IMR-90 (cell line): ENCODE data around the gene ADGRG6. TPM values are rescaled to one million over a fixed set of nuclear protein-coding genes. Genes with fewer than 3 reads are reported as not detected.

Source experiments
- ATAC-seq: fragments of 200-7000 bp; cut with Tn5 transposase; 2 replicates; pipeline ENCODE4 v1.9.1; 2020; ENCODE audit warnings: low read depth, mild to moderate bottlenecking, moderate library complexity
- BruUV-seq: library from RNA; stranded (reverse); fragments of 400-500 nt; replicated peaks from 2 replicates; lab custom pipeline; 2021; lab: Mats Ljungman, UMichigan
- CTCF ChIA-PET: fragments of 300-600 bp; formaldehyde crosslinking; extraction: SDS; loops from one replicate; lab custom pipeline; 2021; ENCODE audit warnings: antibody characterized with exemption; lab: Yijun Ruan, JAX
- POLR2A ChIA-PET: fragments of 300-600 bp; sonication (Branson Sonifier 250); formaldehyde crosslinking; loops from one replicate; lab custom pipeline; 2022; ENCODE audit warnings: antibody characterized with exemption; ENCODE audit not compliant: unreplicated experiment; lab: Charles Lee
- DNase-seq: peaks from one replicate; pipeline ENCODE4 v3.0.0; 2013
- H2AFZ ChIP-seq: replicated peaks from 2 replicates; pipeline ENCODE3; 2013; ENCODE audit warnings: low read length, mild to moderate bottlenecking; ENCODE audit not compliant: poor library complexity
- H2AK5ac ChIP-seq: 2 replicates; pipeline ENCODE4 v1.6.1; 2013; ENCODE audit warnings: low read depth, low read length, inconsistent platforms
- H2AK9ac ChIP-seq: replicated peaks from 2 replicates; pipeline ENCODE3; 2013; ENCODE audit warnings: mild to moderate bottlenecking, low read depth, low read length, moderate library complexity; ENCODE audit not compliant: poor library complexity
- H2BK120ac ChIP-seq: 2 replicates; pipeline ENCODE4 v1.6.1; 2013; ENCODE audit warnings: low read depth, low read length, inconsistent platforms
- H2BK15ac ChIP-seq: 3 replicates; pipeline ENCODE4 v1.6.1; 2013; ENCODE audit warnings: low read depth, low read length, inconsistent platforms
- H2BK20ac ChIP-seq: 2 replicates; pipeline ENCODE4 v1.6.1; 2013; ENCODE audit warnings: low read depth, mild to moderate bottlenecking, inconsistent platforms, low read length, moderate library complexity
- H2BK5ac ChIP-seq: 2 replicates; pipeline ENCODE4 v1.6.1; 2013; ENCODE audit warnings: mild to moderate bottlenecking, low read depth, low read length, inconsistent platforms; ENCODE audit not compliant: poor library complexity, severe bottlenecking
- H3K14ac ChIP-seq: replicated peaks from 2 replicates; pipeline ENCODE4 v1.6.1; 2013; ENCODE audit warnings: low read depth, low read length, inconsistent platforms
- H3K18ac ChIP-seq: 2 replicates; pipeline ENCODE4 v1.6.1; 2013; ENCODE audit warnings: low read depth, low read length, control low read depth
- H3K23ac ChIP-seq: 2 replicates; pipeline ENCODE4 v1.6.1; 2013; ENCODE audit warnings: low read depth, low read length, inconsistent platforms
- H3K27ac ChIP-seq: 2 replicates; pipeline ENCODE4 v1.5.1; 2013; ENCODE audit warnings: mild to moderate bottlenecking, control low read depth, low read length; ENCODE audit not compliant: insufficient read depth
- H3K27me3 ChIP-seq: 2 replicates; pipeline ENCODE4 v1.6.1; 2013; ENCODE audit warnings: low read length; ENCODE audit not compliant: control insufficient read depth, insufficient read depth
- H3K36me3 ChIP-seq: 2 replicates; pipeline ENCODE4 v1.6.1; 2013; ENCODE audit warnings: low read length, mixed read lengths; ENCODE audit not compliant: control insufficient read depth, insufficient read depth
- H3K4ac ChIP-seq: 2 replicates; pipeline ENCODE4 v1.6.1; 2013; ENCODE audit warnings: low read depth, low read length, inconsistent platforms
- H3K4me1 ChIP-seq: 2 replicates; pipeline ENCODE4 v1.6.1; 2013; ENCODE audit warnings: low read length, mixed read lengths; ENCODE audit not compliant: control insufficient read depth, insufficient read depth
- H3K4me2 ChIP-seq: 2 replicates; pipeline ENCODE4 v1.6.1; 2013; ENCODE audit warnings: low read depth, mild to moderate bottlenecking, control low read depth, low read length, moderate library complexity
- H3K4me3 ChIP-seq: 2 replicates; pipeline ENCODE4 v1.5.1; 2013; ENCODE audit warnings: low read depth, mild to moderate bottlenecking, control low read depth, low read length, moderate library complexity; ENCODE audit not compliant: insufficient read depth
- H3K56ac ChIP-seq: 2 replicates; pipeline ENCODE4 v1.6.1; 2013; ENCODE audit warnings: low read length, inconsistent platforms; ENCODE audit not compliant: insufficient read depth; ENCODE audit errors: extremely low read depth
- H3K79me1 ChIP-seq, 2 experiments: 2 replicates each; pipeline ENCODE4 v1.6.1; 2013; ENCODE audit warnings: low read length in 2 of 2, inconsistent platforms in 1 of 2, low read depth in 1 of 2
- H3K9ac ChIP-seq: 2 replicates; pipeline ENCODE4 v1.6.1; 2013; ENCODE audit warnings: low read depth, low read length, control low read depth
- H3K9me1 ChIP-seq: 2 replicates; pipeline ENCODE4 v1.6.1; 2013; ENCODE audit warnings: low read length, inconsistent platforms; ENCODE audit not compliant: insufficient read depth
- H3K9me3 ChIP-seq: 2 replicates; pipeline ENCODE4 v1.6.1; 2013; ENCODE audit warnings: low read length; ENCODE audit not compliant: control insufficient read depth, insufficient read depth
- H4K20me1 ChIP-seq: 2 replicates; pipeline ENCODE4 v1.6.1; 2013; ENCODE audit warnings: low read length, inconsistent platforms; ENCODE audit not compliant: insufficient read depth
- H4K5ac ChIP-seq: 2 replicates; pipeline ENCODE4 v1.6.1; 2013; ENCODE audit warnings: mild to moderate bottlenecking, low read depth, low read length, control low read depth
- H4K8ac ChIP-seq, 2 experiments: 2 replicates each; pipeline ENCODE4 v1.6.1; 2013; ENCODE audit warnings: low read depth in 2 of 2, low read length in 2 of 2, control low read depth in 1 of 2, inconsistent platforms in 1 of 2
- H4K91ac ChIP-seq: 2 replicates; pipeline ENCODE4 v1.6.1; 2013; ENCODE audit warnings: low read depth, low read length, inconsistent platforms; ENCODE audit not compliant: insufficient read depth
- BHLHE40 ChIP-seq: fragments of 150-350 bp; IDR thresholded peaks from 2 replicates; pipeline ENCODE4 v1.6.1; 2016; ENCODE audit warnings: mild to moderate bottlenecking, low read depth, low read length
- CEBPB ChIP-seq: IDR thresholded peaks from 2 replicates; pipeline ENCODE4 v1.6.1; 2012; ENCODE audit warnings: low read depth, low read length, improper control_type of control experiment
- MAFK ChIP-seq: IDR thresholded peaks from 2 replicates; pipeline ENCODE4 v1.6.1; 2012; ENCODE audit warnings: low read depth, low read length, improper control_type of control experiment
- MAZ ChIP-seq: IDR thresholded peaks from 2 replicates; pipeline ENCODE4 v1.6.1; 2012; ENCODE audit warnings: low read depth, mild to moderate bottlenecking, low read length, improper control_type of control experiment, moderate library complexity, borderline replicate concordance
- MXI1 ChIP-seq: IDR thresholded peaks from 2 replicates; pipeline ENCODE4 v1.6.1; 2012; ENCODE audit warnings: low read depth, mild to moderate bottlenecking, low read length, moderate library complexity, borderline replicate concordance
- POLR2A ChIP-seq: IDR thresholded peaks from 2 replicates; pipeline ENCODE4 v1.6.1; 2012; ENCODE audit warnings: mild to moderate bottlenecking, low read depth, low read length
- RCOR1 ChIP-seq: IDR thresholded peaks from 2 replicates; pipeline ENCODE4 v1.6.1; 2012; ENCODE audit warnings: mild to moderate bottlenecking, low read length, improper control_type of control experiment; ENCODE audit not compliant: insufficient replicate concordance
- SMC3 ChIP-seq: fragments of 150-350 bp; IDR thresholded peaks from 2 replicates; pipeline ENCODE4 v1.6.1; 2016; ENCODE audit warnings: low read depth, mild to moderate bottlenecking, antibody characterized with exemption, low read length, moderate library complexity
- WGBS, 2 experiments: methylation state at CpG; one replicate each; pipeline versions ENCODE4 v1.1.5 to v1.1.7; 2013; ENCODE audit warnings: missing lambda C conversion rate in 2 of 2; ENCODE audit not compliant: insufficient read length in 1 of 2; ENCODE audit errors: extremely low coverage in 2 of 2; 5-methylcytosine and 5-hydroxymethylcytosine counted together
- dilution Hi-C: fragments of 300-500 bp; cut with HindIII; formaldehyde crosslinking; loops from one replicate; pipeline ENCODE4 v1.14.3; 2018; ENCODE audit warnings: low sequenced_read_pairs; ENCODE audit not compliant: unreplicated experiment
- in situ Hi-C: fragments of 300-500 bp; cut with MboI; formaldehyde crosslinking; loops from 3 replicates; pipeline ENCODE4 v1.14.3; 2019; ENCODE audit warnings: low sequenced_read_pairs, inconsistent platforms, mixed read lengths
- intact Hi-C: fragments of 100-400 bp; cut with micrococcal nuclease; formaldehyde crosslinking; loops from 2 replicates; pipeline ENCODE4 v1.10.0; 2022
- polyA plus RNA-seq, 3 experiments: library from polyadenylated mRNA; depleted of rRNA; stranded (reverse); fragments of >200 nt; gene quantifications; 2 replicates each; pipeline ENCODE4 v1.2.3, GENCODE V29; 2012; ENCODE audit warnings: low replicate concordance in 1 of 3
- total RNA-seq: library from RNA; depleted of rRNA; stranded (reverse); fragments of >200 nt; gene quantifications from 2 replicates; pipeline ENCODE4 v1.2.3, GENCODE V29; 2012
- TF ChIP-seq, protein P1 (sequence below): fragments of 150-350 bp; IDR thresholded peaks from 2 replicates; pipeline ENCODE4 v1.6.1; 2017; ENCODE audit warnings: mild to moderate bottlenecking, antibody characterized with exemption, low read length, low read depth
- TF ChIP-seq, protein P2 (sequence below): fragments of 150-350 bp; IDR thresholded peaks from 2 replicates; pipeline ENCODE4 v1.6.1; 2016; ENCODE audit warnings: low read depth, mild to moderate bottlenecking, low read length, moderate library complexity, borderline replicate concordance
- TF ChIP-seq, protein P3 (sequence below): conservative IDR thresholded peaks from 2 replicates; pipeline ENCODE4 v1.5.1; 2012; ENCODE audit warnings: mild to moderate bottlenecking, low read depth, low read length, improper control_type of control experiment

The ADGRG6 gene
- total and polyA plus RNA-seq, 2 of the 4 experiments (the other 2 are of a cell fraction), result 10.0 to 20.3 TPM

DNA sequence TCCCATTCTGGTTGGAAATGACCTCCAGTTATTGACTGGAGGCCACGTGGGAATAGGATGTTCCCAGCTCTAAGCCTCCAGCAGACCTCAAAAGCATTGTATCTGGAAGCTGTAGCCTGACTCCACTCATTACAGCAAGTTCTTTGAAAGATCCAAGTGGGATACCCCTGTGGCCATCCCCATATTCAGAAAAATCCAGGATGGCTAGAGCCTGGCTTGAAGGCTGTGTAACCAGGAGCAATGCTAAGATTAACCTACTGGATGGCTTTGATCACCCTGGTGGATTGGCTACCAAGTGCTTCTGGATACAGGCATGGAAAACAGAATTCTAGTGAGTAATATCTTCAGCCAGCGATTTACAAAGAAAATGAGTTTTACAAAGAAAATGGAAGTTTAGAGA, 151.2 kb downstream of the ADGRG6 start:
- no peak for DNase-seq
- Histone ChIP-seq H4K91ac (no peak overlapping the region), H4K20me1 (no peaks in the 10 kb centered on the region), H3K4ac (no peak overlapping the region), H4K8ac (no peak overlapping the region), H3K9me3 (no peaks in the 10 kb centered on the region), H2AK5ac (no peak overlapping the region), H2BK120ac (no peak overlapping the region), H4K5ac (no peak overlapping the region), H2AK9ac (no peak overlapping the region), H3K27ac (no peak overlapping the region), H3K9me1 (no peaks in the 10 kb centered on the region), H3K9ac (no peak overlapping the region), H3K27me3 (no peaks in the 10 kb centered on the region), H3K4me1 (peaks cover 2% of the 10 kb centered on the region; the same call in 1 of the 2 replicates), H3K14ac (no peak overlapping the region), H3K36me3 (peaks cover 2% of the 10 kb centered on the region; the same call in 1 of the 2 replicates), H3K56ac (no peak overlapping the region), H2BK15ac (no peak overlapping the region), H2AFZ (no peak overlapping the region), H3K4me3 (no peak overlapping the region), H2BK5ac (no peak overlapping the region), H3K4me2 (no peak overlapping the region), H3K23ac (no peak overlapping the region), H2BK20ac (no peak overlapping the region), H3K18ac (no peak overlapping the region), H3K79me1 (no peaks in the 10 kb centered on the region)
- no CpG with 5 or more reads among the region's 2 CpGs for WGBS, 2 experiments
- ATAC-seq, result no peak
- in situ Hi-C loops (no loop called here), intact Hi-C loops (no loop called here), dilution Hi-C loops (no loop called here)
- no peak for TF ChIP-seq MAZ
- TF ChIP-seq MXI1, result no peak
- TF ChIP-seq, protein P1, sequence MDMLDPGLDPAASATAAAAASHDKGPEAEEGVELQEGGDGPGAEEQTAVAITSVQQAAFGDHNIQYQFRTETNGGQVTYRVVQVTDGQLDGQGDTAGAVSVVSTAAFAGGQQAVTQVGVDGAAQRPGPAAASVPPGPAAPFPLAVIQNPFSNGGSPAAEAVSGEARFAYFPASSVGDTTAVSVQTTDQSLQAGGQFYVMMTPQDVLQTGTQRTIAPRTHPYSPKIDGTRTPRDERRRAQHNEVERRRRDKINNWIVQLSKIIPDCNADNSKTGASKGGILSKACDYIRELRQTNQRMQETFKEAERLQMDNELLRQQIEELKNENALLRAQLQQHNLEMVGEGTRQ, result no peak
- no peak for TF ChIP-seq POLR2A
- no peak for TF ChIP-seq RCOR1
- TF ChIP-seq SMC3, result no peak
- TF ChIP-seq, protein P2, sequence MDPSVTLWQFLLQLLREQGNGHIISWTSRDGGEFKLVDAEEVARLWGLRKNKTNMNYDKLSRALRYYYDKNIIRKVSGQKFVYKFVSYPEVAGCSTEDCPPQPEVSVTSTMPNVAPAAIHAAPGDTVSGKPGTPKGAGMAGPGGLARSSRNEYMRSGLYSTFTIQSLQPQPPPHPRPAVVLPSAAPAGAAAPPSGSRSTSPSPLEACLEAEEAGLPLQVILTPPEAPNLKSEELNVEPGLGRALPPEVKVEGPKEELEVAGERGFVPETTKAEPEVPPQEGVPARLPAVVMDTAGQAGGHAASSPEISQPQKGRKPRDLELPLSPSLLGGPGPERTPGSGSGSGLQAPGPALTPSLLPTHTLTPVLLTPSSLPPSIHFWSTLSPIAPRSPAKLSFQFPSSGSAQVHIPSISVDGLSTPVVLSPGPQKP, result no peak
- no peak for TF ChIP-seq MAFK
- no peak for TF ChIP-seq CEBPB
- TF ChIP-seq, protein P3, sequence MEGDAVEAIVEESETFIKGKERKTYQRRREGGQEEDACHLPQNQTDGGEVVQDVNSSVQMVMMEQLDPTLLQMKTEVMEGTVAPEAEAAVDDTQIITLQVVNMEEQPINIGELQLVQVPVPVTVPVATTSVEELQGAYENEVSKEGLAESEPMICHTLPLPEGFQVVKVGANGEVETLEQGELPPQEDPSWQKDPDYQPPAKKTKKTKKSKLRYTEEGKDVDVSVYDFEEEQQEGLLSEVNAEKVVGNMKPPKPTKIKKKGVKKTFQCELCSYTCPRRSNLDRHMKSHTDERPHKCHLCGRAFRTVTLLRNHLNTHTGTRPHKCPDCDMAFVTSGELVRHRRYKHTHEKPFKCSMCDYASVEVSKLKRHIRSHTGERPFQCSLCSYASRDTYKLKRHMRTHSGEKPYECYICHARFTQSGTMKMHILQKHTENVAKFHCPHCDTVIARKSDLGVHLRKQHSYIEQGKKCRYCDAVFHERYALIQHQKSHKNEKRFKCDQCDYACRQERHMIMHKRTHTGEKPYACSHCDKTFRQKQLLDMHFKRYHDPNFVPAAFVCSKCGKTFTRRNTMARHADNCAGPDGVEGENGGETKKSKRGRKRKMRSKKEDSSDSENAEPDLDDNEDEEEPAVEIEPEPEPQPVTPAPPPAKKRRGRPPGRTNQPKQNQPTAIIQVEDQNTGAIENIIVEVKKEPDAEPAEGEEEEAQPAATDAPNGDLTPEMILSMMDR, result no peak
- no peak for TF ChIP-seq BHLHE40
- ChIA-PET POLR2A (no interaction called here), CTCF (no interaction called here)
- no TSS peak for BruUV-seq
